Stimulated activated CD8-positive, alpha-beta memory T cell treated with anti-CD3 and anti-CD28 coated beads, Interleukin-12 subunit alpha, Interleukin-12 subunit beta, amount 100 ng/mL, for 4 hours (primary cell): Measurements from ENCODE around the gene HAL.

Experiments used
- DNase-seq: peaks from one replicate; pipeline ENCODE4 v3.0.0-alpha.2; 2020; ENCODE audit warnings: low read depth

Gene HAL

DNA sequence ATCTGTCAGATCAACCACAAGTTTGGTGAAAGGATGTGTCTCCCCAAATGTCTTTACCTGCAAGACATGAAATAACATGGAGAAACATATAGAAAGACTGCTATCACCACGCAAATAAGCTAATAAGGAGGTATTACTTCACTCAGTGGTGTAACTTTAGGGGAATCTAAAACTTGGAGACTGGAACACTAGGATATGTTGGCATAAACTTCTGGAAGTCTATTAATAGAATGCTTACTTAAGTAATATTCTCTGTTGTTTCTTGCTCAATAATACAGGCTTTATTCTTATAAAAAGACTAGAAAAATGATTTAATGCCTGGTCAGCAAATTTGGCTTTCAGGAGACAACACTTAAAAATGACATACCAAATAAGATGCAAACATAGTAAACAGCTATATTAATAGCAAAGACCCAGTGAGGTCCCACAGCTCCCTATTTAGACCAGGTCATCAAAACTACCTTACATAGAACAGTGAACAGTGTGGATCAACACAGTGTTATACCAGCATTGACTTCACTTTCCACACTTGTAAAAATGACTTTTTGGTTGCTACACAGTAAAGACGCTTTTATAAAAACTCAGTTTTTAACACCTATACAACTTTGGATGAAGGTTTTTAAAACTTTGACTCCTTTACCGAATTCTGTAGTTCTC lies 18.9 kb upstream of the HAL start:
- no peak for DNase-seq

GRCh38 chr12:96007729-96008128 lies 11.6 kb upstream of the HAL start:
- DNase-seq, result no peak

- no peak for DNase-seq
These were observed 10.6 kb upstream of the HAL start for GRCh38 chr12:96006727-96007126.

GRCh38 chr12:96000858-96001257 lies 4.7 kb upstream of the HAL start:
- DNase-seq, result no peak

DNA sequence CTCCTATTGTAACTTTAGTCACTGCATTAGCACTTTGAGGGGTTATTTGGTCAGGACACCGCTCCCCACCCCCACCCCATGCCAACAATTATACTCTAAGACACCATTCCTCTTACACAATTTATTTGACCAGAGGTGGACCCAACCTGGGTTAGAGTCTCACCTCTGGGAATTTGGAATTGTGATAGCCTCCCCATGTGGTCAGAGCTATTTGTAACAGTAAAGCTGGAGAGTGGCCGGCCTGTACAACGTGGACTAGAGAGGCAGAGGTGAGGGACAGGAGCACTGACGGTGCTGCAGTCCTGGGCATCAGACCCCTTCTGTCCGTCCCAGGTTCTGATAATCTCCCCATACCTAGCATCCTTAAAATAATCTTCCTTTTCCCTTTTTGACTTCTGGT lies 3.3 kb upstream of the HAL start:
- no peak for DNase-seq

- no peak for DNase-seq
These were observed 2.6 kb upstream of the HAL start for GRCh38 chr12:95998611-95999286.

- no peak for DNase-seq
These were observed 1.9 kb upstream of the HAL start for GRCh38 chr12:95997911-95998510.

GRCh38 chr12:95997276-95997675 lies 1.1 kb upstream of the HAL start:
- DNase-seq, result no peak

DNA sequence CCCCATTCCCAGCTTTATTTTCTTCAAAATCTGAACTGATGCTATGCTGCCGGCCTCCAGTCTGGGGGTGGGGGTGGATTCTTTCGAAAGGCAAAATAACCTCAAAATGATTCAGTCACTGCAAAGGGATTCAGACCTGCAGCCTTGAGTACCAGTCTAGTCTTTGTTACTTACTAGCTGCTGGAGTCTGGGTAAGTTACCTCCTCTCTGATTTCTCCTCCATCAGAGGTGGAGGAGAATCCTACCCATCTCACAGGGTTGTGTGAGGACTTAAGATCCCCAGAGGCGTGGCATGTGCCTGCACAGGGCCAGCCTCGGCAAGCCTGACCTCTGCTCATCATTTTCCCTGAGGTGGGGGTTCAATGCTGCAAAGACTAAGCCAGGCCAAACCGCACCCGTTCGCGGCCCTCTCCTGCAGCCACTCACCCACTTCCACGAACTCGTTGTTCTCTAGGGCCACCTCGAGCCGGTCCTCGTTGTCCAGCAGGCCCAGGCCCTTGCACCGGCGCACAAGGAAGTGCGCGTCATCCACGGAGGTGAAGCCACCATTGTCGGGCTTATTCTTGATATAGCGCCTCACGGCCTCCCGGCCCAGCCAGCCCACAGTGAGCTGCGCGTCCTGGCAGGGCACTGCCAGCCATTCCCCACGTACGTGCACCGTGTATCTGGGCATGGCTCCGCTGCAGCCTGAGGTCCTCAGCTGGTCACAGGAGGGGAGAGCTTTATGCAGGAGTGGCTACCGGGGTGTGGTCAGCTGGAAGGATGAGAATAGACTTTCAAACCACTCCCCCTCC lies 709 bp downstream of the HAL start:
- no peak for DNase-seq

- no peak for DNase-seq
These were observed 1.7 kb downstream of the HAL start for GRCh38 chr12:95994476-95994875.

- DNase-seq, result no peak
These were observed 2.2 kb downstream of the HAL start for GRCh38 chr12:95993907-95994306.

DNA sequence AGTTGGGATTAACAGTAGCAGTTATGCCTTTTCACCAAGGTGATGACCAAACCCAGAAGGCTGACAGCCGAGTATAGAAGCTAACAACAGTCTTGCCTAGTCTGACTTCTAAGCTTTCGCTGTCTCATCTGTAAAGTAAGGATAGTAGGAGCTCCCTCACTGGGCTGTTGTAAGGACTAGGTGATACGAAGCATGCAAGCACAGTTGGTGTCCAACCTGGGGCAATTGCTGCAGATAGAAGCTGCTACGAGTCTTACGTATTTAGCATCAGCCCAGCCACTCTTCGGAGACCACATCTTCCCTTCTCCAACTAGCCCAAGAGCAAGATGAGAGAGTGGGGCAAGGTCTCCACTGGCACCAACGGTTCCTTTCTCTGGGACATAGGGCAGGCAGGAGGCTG lies 6.0 kb downstream of the HAL start:
- DNase-seq, result no peak

DNA sequence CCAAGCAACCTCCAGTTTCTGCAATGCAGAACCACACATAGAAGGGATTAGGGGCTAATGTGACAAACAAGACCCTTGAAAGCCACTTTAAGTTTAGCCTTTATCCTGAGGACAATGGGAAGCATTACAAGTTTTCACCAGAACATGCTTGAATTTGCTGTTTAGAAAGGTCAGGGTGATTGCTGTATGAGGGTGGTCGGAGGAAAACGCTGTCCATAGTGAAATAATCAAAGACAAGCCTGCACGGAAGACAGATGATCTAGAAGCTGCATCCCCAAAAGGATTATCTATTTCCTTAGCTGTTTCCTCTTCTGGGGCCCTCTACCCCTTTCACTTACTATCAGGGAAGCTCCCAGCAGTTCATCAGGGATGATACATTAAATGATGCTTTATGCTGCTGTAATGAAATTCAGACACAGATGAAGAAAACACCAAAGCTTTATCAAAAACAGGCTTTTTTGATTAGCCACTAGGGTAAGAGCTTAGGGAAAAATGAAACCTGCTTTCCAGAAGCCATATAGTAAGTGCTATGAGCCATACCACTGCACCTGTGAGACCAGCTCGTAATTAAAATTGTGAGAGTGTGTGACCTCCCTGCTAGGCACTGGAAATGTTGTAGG lies 6.5 kb downstream of the HAL start:
- DNase-seq, result no peak

DNA sequence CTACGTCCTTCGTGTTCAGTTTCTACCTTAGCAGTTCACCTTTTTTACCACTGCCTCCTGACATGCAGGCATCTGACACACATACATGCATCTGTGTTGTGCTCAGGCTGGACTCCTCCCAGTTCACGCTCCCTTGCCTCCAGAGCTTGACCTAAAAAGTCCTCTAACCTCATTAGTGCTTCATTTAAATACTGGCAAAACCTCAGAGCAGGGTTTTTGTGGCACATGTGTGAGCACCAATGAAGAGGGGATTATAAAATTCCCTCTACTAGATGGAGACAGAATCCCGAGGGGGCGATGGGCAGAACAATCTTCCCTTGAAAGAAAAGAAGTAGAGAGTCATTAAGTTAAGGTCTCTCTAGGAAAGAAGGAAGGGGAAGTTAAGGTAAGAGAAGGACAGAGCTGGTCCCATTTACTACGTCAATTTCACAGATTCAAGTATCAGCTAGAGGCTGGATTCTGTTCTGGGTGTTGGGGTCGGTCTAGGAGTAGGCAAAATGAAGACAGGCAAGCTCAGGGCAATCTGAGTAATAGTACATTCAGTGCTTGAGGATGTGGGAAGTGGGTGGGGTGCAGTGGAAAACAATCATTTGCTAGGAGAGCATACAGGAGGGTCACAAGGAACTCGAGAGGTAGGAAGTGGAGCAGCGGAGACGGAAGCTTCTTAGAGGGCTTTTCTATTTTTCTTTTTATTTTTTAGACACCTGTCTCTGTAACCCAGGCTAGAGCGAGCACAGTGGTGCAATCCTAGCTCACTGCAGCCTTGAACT lies 7.5 kb downstream of the HAL start:
- no peak for DNase-seq

GRCh38 chr12:95986635-95987570 lies 9.2 kb downstream of the HAL start:
- no peak for DNase-seq

- DNase-seq, result no peak
These were observed 11.5 kb downstream of the HAL start for GRCh38 chr12:95984682-95985081.

GRCh38 chr12:95982602-95983001 lies 13.5 kb downstream of the HAL start:
- no peak for DNase-seq

GRCh38 chr12:95980437-95980836 lies 15.7 kb downstream of the HAL start:
- no peak for DNase-seq

- no peak for DNase-seq
These were observed 17.4 kb downstream of the HAL start for GRCh38 chr12:95978774-95979173.

GRCh38 chr12:95978351-95978750 lies 17.8 kb downstream of the HAL start:
- no peak for DNase-seq
